CD4-positive, alpha-beta T cell treated with Interleukin-4 for 1 hour (primary cell): ENCODE measurements around the gene DPM1.
"Not testable (repeated sequence)": the region's sequence is repeated elsewhere in the genome, so short reads cannot be mapped to it uniquely, and the experiment has no call there.

Source experiments
- DNase-seq, 2 donors: peaks; one replicate each; pipeline ENCODE4 v3.0.0-alpha.2; 2020 to 2022

DPM1 gene

DNA sequence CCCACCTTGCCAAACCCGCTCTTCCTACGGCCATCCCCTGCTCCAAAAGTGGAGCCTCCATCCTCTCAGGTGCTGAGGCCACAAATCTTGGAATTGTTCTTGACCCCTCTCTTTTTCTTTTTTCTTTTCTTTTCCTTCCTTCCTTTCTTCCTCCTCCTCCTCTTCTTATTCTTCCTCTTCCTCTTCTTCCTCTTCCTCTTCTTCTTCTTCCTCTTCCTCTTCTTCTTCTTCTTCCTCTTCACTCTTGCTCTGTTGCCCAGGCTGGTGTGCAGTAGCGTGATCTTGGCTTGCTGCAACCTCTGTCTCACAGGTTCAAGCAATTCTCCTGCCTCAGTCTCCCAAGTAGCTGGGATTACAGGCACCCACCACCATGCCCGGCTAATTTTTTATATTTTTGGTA, 20.2 kb upstream of the DPM1 start:
- DNase-seq, result not testable (repeated sequence)

DNA sequence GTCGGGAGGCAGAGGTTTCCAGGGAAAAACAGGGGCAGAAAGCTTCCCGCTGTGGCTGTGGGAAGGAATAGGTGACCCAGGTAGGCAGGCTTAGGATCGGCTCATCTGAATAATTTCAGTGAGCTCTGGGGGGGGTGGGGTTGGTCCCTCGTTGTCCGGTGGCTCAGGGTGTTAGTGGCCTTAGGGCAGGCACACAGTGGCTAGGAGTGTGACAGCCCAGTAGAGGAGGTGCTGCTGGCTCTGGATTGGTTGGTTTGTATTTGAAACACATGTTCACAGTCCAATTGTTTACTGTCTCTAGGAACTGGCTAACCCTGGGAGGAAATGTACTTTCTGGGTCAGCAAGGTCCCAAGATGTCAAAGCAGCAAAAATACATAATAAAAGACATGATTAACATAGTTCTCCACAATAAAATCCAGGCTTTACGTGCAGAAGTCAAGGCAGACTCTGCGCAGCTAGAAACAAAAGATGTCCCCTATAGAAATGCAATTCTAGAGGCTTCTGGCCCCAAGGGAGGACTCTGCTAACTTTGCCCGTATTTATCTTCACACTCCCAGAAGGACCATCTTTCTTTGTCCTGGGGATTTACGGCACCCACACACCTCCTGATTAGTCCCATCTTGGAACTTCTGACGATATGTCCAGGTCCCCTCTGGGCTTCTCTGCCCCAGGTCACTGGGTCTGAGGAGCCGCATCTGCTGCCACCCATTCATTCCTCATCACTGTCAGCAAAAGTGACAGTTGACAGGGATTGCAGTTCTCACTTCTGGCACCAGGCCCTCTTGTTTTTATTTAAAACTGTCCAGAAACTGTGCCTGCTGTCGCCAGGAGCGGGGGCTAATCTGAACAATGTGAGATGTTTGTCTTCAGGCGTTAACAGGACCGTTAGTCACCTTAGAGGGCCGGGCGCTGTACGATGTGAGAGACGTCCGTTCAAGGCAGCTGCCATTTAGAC, 19.0 kb upstream of the DPM1 start:
- no peak for DNase-seq

DNA sequence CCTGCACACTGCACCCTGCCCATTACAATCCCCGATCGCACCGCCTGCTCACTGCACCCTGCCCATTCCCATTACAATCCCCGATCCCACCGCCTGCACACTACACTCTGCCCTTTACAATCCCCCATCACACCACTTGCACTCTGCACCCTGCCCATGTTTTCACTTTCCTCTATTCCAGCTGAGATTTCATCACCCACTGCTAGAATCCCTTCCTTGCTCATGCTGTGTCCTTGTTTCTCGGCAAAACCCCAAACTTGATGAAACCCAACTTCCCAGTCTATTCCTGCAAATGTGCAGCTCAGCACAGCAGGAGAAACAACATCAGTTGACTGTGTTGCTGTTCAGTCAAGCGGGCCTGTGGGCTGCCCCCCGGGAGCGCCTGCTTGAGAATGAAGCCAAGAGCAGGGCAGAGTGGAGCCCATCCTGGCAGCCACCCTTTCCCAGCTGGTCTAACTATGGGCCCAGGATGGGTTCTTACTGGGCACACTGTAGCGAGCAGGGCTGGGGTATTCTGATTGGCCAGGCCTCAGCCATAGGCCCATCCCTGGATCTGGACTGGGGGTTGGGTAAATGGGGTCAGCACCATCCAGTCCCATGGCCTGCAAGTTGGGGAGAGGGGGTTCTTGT, 17.5 kb upstream of the DPM1 start:
- no peak for DNase-seq

DNA sequence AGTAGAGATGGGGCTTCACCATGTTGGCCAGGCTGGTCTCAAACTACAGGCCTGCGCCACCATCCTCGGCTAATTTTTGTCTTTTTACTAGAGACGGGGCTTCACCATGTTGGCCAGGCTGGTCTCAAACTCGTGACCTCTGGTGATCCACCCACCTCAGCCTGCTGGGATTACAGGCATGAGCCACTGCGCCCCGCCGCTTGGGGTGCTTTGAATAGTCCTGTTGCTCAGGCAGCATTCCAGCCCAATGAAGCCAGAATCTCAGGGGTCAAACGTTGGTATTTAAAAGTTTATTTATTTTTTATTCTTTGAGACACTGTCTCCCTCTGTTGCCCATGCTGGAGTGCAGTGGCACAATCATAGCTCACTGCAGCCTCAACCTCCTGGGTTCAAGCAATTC, 11.6 kb upstream of the DPM1 start:
- no peak for DNase-seq

DNA sequence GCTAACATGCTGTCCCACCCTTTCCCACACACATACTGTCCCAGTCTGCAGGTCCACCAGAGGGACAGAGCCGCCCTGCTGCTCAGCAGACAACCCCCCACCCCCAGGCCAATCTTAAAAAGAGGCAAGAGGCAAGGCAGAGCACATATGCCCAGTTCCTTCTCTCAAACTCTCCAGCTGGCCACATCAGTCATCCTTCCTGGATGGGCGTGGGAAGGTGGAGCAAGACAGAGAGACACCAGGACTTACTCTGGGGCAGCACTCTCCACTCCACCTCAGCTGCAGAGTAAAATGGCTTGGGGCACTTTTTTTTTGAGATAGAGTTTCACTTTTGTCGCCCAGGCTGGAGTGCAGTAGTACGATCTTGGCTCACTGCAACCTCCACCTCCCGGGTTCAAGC, 11.1 kb upstream of the DPM1 start:
- no peak for DNase-seq

DNA sequence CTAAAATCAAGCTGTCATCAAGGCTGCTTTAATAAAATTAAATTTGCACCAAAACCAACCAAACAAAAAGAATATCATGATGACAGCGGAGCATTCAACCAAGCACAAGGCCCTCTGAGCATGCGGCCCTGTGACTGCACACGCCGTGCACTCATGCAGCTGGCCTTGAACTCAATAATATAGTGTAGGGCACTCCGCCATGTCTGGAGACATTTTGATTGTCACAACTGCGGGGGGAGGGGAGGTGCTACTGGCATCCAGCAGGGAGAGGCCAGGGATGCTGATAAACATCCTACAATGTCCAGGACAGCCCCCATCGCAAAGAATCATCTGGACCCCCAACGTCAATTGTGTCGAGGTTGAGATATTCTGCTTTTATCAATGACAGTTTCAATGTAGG, 10.0 kb upstream of the DPM1 start:
- DNase-seq, result no peak

DNA sequence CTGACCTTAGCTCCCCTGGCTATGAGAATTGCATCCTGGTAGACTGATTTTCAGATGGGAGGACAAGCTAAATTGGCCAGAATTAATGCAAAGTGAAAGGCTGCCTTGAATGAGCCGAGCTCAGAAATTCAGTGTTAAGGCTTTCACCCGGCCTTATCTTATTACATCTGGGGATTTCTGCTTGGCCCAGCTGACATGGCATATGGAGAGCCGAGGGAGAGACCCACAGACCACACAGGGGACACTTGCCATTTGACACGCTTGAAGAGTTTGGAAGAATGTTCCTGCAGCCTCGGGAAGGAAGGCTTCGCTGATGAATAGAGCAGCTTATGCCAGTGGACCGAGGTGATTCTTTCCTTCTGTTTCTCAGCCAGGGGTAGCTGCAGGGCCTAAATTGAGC, 9.3 kb upstream of the DPM1 start:
- no peak for DNase-seq

DNA sequence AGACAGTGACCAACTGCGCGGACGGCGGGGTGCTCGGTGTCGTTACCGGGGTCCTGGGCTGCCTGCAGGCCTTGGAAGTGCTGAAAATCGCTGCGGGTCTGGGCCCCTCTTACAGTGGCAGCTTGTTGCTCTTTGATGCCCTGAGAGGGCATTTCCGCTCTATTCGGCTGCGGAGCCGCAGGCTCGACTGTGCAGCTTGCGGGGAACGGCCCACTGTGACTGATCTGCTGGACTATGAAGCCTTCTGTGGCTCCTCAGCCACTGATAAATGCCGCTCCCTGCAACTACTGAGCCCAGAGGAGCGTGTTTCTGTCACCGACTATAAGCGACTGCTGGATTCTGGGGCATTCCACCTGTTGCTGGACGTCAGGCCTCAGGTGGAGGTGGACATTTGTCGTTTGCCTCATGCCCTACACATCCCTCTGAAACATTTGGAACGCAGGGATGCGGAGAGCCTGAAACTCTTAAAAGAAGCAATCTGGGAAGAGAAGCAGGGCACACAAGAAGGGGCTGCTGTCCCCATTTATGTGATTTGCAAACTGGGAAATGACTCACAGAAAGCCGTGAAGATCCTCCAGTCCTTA, 1.3 kb upstream of the DPM1 start:
- no peak for DNase-seq

DNA sequence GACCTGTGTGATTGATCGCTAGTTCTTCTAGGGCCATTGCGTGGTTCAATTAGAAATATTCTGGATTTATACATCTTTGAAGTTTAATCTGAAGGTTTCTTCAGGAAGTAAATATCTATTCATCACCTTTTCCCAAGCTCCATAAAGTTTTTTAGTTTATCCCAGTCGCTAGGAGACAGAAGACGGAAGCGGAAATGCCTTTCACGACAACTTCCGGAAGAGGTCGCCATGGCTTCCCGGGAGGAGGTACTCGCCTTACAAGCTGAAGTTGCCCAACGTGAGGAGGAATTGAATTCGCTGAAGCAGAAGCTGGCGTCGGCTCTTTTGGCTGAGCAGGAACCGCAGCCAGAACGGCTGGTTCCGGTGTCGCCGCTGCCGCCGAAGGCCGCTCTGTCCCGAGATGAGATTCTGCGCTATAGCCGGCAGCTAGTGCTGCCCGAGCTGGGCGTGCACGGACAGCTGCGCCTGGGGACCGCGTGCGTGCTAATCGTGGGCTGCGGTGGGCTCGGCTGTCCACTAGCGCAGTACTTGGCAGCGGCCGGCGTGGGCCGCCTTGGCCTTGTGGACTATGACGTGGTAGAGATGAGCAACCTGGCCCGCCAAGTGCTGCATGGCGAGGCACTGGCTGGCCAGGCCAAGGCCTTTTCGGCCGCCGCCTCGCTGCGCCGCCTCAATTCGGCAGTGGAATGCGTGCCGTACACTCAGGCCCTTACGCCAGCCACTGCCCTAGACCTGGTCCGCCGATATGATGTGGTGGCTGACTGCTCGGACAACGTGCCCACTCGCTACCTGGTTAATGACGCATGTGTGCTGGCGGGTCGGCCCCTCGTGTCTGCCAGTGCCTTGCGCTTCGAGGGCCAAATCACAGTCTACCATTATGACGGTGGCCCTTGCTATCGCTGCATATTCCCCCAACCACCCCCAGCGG, 547 bp upstream of the DPM1 start, which contains the start of gene MOCS3:
MOCS3 (plus strand) TSS at position 204 of the 928 bp plus-strand sequence; CDS start at position 229, 25 bp downstream.
- DNase-seq, result peak; percentile 90 to 92

DNA sequence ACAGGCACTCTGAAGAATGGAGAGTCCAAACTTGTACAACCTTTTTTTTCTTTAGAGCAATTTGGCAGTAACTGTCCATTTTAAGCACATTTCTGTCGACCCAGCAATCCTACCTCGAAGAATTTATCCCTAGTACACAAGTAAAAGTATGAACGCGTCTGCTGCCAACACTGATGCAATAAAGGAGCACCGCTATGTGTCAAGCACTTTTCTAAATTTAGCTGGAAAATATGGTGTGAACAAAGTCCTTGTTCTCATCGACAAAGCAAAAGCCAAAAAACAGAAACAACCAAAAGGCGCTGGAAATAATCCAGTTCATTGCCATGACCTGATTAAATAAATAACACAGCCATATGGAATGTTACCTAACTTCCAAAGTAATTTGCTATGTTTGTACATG, 1.1 kb downstream of the DPM1 start:
- no peak for DNase-seq

DNA sequence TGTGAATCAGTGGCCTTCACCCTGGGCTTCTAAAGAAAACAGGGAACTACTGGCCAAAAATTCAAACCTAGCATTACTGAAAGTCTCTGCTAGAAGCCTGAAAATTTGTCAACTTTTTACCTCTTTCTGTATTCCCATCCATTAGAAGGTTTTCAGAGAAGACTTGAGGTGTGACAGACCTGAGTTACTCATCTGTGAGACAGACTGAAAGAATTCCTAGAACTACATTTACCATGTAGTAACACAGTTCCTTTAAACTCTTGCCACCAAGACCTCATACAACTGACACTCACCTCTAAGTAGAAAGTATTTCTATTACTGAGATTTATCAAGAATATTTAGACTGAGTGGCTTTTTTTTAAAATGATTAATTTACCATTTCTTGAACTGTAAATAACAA, 4.5 kb downstream of the DPM1 start:
- no peak for DNase-seq

DNA sequence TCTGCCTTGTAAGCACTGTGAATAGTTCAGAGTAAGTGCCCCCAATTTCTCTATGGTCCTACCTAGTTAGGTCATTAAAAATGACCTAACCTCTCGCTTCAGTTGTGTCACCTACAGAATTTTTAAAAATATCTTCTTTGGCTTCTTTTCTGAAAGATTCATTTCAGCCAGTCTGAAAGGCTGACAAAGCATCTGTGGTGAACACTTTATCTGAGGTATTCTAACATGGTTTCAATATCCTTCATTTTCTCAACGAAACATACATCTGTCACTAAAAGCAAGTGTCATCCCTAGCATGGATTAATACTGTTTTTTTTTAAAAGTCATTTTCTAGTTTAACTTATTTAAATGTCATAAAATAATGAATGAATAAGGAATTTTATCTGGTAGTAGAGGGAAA, 5.1 kb downstream of the DPM1 start:
- DNase-seq, result no peak

DNA sequence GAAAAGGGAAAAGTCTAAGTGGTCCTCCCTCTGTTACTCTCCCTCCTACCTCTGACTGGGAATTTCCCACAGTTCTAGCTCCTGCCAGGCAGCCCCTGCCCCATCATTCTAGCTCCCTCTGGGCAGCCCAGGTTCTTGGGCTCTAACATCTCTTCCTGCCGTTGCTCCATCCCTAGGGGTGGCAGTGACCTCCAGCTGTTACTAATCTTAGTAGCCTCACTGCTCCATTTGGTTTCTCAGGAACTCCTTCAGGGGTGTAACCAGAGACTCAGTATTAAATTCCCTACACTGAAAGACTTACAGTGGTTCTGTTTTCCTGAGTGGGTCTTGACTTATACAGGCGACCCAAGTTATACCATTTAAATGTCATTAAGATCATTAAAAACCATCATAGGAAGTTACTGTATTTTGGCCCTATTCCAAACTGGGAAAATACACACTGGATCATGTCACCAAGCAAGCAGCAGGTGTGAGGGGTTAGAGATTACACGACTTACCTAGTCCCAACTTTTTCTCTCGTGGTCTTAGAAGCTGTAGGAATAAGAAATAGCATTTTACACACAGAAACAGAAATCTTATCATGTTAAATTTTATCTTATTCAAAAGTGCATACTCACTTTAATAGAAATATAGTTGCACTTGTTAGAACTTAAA, 10.1 kb downstream of the DPM1 start:
- no peak for DNase-seq

DNA sequence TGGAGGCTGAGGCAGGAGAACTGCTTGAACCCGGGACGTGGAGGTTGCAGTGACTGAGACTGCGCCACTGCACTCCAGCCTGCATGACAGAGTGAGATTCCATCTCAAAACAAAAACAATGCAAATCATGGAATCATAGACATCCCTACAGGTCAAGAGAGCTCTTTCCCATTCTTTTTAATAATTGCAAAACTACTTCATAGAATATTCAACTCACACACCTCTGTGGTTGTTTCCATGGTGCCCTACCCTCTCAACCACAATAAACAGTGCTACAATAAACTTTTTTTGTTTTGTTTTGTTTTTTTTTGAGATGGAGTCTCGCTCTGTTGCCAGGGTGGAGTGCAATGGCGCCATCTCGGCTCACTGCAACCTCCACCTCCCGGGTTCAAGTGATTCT, 15.3 kb downstream of the DPM1 start:
- DNase-seq, result no peak

DNA sequence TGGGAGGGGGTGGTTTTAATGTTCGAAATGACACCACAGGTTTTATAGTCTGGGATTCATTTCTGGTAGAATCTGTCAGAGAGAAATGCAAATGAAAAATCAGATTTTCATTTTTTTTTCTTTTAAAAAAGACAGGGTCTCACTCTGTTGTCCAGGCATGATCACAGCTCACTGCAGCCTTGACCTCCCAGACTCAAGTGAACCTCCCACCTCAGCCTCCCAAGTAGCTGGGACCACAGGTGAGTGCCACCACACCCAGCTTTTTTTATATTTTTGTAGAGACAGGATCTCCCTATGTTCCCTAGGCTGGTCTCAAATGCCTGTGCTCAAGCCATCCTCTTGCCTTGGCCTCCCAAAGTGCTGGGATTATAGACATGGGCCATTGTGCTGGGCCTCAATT, 24.7 kb downstream of the DPM1 start:
- no peak for DNase-seq

DNA sequence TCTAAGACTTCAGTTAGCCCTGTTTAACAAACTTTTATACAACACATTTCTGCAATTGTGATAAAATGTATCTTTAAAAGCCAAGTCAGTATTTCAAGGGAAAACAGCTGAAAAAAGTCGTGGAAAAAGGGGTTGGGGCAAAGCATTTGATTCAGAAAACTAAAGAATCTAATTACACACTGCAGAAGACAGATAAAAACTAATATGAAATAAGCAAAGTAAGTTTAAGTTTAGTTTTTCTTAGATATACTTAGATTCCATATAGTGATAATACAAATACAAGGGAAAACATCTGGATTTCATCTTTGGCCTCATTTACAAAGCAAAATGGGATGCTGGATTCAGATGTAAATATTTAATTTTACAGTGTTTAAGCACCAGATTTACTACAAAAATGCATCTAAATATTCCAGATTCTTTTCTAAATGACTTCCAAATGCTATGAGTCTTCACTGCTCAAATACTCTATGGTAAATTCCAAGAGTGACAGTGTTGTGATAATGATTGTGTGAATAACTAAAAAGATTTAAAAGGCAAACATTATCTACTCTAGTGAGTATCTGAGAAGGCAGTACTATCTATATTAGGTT, 25.5 kb downstream of the DPM1 start:
- DNase-seq, result no peak

DNA sequence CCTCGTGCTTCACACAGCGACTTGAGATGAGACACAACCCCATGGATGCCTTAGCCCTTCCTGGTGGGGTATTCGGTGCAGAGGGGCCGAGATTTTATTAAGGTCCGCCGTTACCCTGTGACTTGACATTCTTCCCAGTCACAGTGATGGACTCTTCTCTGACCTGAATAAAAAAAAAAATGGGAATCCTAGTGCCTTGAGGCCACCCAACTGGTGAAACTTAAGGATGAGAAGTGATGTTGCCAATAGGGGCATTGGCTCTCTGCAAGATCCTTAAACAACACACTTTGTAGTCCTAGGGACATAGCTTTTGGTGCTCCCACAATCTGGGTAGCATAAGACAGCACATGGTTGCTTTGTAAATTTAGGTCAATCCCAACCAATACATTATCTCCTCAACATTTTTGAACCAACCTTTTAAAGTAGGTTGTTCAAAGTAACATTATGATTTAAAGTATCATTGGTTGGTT, 26.3 kb downstream of the DPM1 start:
- DNase-seq, result no peak

DNA sequence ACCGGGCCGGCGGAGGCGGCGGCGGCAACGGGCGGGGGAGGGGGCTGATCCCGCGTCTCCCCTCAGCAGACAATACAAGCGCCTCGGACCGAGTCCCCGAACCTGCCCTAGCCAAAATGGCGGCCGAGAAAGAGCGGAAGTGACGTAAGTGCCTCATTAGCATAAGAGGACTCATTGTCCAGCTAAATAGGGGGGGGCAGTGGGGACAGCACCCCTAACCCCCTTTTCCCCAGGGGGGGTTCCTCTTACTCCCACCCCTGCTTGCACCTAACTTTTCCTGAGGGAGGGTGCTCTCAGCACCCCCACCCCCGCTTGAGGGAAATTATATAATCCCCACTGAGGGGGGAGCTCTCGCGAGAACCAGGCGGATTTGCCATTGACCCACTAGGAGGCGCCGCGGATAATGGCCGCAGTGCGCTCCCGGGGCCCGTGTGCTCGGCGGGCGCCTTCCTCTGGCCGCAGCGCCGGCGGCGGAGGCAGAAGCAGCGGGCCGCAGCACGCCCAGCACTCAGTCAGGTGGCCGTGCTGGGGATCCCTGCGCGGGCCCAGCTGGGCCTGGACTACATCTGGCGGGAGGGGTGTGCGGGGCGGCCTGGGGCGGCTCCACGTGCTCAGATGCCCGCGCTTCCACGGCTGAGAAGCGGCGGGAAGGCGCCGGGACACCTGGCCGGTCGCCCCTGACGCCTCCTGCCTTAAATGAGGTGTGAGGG, 26.9 kb downstream of the DPM1 start, which contains the start of gene ADNP:
ADNP (minus strand) TSS at position 132 of the 710 bp plus-strand sequence. CDS start 27,441 bp downstream, outside the sequence.
- DNase-seq, result peak; percentile 92 to 94

DNA sequence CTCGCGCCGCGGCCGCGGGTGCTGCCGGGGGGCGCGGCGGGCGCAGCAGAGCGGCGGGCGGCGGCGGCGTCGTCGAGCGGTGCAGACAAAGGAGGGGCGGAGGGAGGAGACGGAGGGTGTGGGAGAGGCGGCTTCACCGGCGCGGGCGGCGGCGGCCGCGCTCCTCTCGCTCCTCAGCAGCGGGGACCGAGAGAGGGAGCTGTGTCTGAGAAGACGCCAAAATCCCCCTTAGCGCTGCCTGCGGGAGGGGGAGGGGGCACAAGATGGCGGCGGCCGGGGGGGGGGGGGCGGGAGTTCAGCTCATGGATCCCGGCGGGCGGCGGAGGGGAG, 27.4 kb downstream of the DPM1 start:
- DNase-seq, result no peak

DNA sequence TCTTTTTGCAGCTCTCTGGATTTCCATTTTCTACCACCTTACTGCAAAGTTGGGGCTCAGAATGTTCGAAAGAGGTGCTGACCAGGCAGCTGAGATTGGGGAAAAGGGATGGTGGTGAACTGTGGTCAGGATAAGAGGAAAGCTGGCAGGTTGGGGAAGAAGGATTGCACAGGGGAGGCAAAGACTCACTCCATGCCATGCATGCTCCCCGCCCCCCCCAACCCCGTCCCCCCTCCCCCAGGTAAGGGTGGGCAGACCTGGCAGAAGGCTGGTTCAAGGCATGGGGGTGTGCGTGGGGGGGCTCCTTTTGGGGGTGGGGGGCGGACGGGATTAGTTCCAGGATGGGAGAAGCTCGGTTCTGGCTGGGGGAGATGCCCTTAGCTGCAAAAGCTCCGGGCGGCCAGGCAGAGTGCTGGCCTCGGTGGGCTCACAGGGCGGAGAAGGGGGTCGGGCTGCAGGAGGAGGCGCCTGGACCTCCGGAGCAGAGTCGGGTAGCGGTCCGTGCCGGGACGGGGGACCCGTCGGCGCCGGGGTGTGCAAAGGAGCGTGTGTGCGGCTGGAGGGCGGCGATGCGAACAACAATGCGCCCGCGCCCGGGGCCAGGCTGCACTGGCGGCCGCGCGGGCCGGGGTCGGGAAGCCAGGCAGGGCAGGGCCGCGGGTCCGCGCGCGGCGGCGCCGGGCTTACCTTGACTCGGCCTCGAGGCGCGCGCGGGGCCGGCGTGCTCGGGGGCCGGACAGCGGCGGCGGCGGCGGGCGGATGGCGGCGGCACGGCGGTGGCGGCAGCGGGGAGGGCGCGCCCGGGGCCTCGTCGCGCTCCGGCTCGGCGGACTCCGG, 28.0 kb downstream of the DPM1 start:
- no peak for DNase-seq
